Fibroblast of peridontal ligament (primary cell): ENCODE results near the gene PTTG2.

ENCODE experiments used
- DNase-seq: peaks from one replicate; pipeline ENCODE4 v3.0.0-alpha.2; 2010; ENCODE audit errors: extremely low read depth

Gene PTTG2

DNA sequence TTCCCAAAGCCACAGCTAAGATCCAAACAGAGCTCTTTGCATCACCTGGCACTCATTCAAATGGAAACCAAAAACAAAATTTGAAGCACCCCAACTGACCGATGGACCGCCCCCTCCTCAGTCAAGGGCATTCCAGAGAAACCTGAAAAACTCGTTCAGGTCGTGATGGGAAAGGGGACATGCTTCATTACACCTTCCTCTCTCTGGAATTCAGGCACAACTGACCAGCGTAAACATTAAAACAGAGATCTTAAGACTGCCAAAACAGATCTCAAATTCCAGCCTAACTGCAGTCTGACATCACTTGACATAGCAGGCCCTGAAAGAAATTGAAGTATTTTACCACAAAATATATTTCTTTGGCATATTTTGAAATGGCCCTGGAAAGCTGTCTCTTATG, 28.5 kb downstream of the PTTG2 start:
- peak; percentile 61 for DNase-seq

- no peak for DNase-seq
Observed at GRCh38 chr4:37989398-37990260, 29.4 kb downstream of the PTTG2 start.

DNA sequence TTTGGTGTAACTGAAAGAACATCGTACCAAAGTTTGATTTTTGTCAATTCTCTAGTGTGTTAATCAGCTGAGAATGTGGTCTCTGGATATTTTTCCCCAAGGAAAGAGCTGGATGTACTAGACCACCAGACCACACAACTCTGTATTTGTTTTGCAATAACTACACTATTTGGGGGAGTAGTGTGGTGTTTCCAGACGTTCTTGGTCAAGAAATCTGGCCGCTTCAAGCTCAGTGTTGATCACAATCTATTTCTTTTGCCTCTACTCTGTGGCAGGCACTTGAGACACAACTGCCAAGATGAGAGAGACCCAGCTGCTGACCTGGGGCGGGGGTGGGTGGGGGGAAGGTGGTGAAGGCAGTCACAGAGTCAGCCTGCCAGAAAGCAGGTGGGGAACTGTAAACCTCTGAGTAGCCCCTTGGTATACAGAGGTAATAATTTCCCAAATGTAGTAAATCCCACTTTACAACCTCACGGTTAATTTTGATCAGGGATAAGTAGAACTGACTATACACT, 30.6 kb downstream of the PTTG2 start:
- DNase-seq, result peak; percentile 34

GRCh38 chr4:37991623-37992410, 31.6 kb downstream of the PTTG2 start:
- no peak for DNase-seq

- DNase-seq, result no peak
Observed at GRCh38 chr4:37993806-37994205, 33.6 kb downstream of the PTTG2 start.

GRCh38 chr4:37994569-37994968, 34.4 kb downstream of the PTTG2 start:
- DNase-seq, result no peak

DNA sequence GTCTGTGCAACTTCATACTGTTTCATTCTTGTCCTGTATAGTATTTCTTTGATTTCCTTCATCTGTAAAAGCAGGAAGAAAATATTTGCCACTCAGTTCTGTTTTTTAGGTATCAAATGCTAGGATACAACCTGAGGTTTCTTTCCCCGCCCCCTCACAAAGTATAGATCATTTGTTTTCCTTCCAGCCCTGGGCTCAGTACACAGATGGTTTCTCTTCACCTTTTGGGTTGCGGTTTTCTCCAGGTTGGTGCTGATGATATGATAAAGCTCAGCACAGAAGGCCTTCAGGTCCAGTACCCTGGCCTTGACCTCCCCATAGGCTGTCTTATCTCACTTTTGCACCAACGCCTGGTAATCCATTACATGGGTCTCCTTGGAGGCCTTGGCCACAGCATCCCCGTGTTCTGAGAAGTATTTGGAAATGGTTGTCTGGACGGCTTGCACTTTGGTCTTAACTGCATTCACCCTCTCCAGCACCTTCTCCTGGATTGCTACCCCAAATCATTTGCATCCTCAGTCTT, 35.2 kb downstream of the PTTG2 start:
- no peak for DNase-seq

DNA sequence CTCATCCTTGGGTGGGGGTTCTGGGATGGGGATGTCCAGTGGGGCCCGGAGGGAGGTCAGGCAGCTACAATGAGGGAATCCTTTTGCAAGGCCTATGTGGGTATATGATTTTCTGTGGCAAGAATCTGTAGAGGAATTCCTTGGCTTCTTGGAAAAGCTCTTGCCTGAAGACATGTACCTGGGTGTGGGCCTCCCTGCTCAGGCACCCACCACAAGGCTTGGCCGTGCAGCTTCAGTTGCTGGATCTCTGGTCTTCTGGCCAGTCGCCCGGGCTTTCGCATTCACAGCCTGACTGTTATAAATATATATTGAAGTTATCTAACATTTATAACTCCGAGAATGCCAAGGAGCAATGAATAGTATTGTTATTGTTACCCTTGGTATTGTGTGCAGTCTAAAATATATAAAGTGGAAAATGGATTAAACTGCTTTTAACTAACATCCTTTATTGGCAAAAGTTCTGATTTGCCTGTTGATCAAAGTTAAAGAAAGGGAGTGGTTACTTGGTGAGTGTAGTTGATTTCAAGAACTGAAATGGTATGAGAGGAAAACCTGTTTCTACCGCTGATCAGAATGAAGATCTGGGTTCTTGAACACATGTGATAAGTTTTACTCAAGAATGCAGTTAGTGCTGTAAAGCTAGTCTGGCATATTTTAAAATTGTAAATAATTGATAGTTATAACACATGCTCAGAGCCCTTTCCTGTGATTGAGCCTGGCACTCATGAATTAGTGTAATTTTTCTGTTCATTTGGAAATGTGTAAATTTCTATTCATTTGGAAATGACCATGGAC, 36.0 kb downstream of the PTTG2 start:
- no peak for DNase-seq

DNA sequence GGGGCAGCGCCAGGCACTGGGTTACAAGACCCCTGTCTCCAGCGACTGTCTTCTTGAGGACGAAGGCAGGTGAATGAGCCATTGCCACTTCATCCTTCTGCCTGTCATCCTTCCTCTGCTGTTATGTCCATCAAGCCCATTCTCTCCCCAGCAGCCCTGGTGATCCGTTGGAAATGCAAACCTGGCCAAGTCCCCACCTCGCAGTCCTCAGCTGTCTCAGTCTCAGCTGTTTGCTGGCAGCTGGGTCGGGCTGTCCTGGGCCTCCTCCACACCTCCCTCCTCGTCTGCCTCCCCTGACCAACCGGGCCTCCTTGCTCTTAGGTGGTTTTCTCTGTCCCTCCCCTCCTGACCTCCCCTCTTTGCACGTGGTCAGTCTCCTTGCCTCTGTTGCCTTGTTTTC, 38.0 kb downstream of the PTTG2 start:
- no peak for DNase-seq

GRCh38 chr4:37999000-37999716, 39.0 kb downstream of the PTTG2 start:
- no peak for DNase-seq

GRCh38 chr4:37999965-38000364, 39.8 kb downstream of the PTTG2 start:
- DNase-seq, result no peak

GRCh38 chr4:38001927-38002326, 41.7 kb downstream of the PTTG2 start:
- no peak for DNase-seq

- DNase-seq, result no peak
Observed at GRCh38 chr4:38002451-38003071, 42.4 kb downstream of the PTTG2 start.

DNA sequence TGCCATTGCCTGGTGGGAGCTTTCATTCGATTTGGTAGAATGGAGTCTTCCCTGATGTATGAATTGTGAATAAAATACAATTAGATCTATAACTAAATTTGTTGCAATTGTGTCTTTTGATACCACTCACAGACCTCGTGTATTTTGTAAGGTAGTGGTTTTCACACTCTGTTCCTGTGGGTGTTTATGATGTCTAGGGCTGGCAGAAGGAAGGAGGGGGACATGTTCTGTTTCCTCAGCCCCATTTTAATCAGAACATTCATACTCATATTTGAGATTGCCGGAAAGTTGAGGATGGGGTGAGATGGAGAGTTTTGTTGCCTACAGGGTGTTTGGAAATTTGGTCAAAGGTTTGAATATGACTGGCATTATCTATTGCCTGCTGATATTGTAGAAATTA, 42.9 kb downstream of the PTTG2 start:
- no peak for DNase-seq

DNA sequence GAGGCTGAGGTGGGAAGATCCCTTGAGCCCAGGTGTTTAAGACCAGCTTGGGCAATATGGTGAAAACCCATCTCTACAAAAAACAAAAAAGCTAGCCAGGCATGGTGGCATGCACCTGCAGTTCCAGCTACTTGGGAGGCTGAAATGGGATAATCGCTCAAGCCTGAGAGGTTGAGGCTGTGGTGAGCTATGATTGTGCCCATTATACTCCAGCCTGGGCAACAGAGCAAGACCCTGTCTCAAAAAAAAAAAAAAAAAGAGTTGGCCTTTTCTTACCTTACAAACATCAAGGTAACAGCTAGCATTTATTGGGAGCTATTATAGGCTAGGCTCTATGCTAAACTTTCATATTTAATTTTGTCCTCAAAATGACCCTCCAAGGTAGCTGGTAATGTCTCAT, 43.4 kb downstream of the PTTG2 start:
- no peak for DNase-seq

DNA sequence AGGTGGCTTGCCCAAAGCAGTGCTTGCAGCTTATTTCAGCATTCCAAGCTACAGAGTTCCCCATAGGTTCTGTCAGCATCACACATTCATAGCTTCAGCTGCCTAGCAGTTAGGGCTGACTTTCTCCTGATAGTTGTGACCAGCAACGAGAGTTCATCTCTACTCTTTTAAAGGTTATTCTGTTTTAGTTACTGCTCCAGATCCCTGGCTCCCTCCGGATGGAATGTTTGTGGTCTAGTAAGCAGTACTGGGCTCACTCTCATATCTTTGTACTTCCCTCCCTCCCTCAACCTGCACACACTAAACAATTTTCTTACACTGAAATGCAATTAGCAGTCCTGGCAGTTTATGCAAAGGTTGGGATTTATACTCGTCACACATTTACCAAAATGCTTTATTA, 43.9 kb downstream of the PTTG2 start:
- DNase-seq, result peak; percentile 46

DNA sequence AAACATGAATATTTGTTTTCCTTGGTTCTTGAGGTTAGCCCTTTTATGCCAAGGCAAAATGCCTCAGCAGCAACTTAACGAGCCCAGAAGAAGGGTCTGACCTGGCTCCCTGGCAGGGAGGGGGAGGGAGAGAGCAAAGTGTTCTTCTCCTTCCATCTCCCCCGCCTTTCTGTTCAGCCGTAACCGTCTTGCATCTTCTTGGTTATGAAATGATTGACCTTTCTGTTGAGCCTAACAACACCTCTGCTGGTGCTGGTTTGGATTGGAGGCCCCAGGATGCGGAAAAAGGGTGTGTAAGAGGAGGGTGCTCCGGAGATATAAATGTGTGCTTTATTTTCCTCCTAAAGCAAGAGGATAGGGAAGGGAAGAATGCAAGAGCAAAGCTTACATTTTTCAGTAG, 44.7 kb downstream of the PTTG2 start:
- DNase-seq, result no peak

DNA sequence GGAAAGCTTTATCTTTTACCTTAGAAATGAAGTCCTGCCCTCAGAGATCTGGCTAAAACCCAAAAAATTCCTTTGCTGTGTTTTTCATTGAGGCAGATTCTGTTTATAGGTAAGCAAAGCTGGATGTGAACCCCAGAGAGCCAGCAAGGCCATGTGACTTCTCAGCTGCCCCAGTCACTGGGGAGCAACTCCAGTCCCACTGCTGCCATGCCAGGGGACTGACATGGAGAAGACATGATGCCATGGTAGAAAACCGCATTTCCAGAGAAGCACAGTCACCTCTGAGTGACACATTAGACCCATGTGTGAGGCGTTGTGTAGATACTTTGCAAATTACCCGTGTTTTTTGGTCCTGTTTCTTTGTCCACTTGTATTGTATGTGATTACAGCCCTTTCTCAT, 45.4 kb downstream of the PTTG2 start:
- DNase-seq, result no peak

DNA sequence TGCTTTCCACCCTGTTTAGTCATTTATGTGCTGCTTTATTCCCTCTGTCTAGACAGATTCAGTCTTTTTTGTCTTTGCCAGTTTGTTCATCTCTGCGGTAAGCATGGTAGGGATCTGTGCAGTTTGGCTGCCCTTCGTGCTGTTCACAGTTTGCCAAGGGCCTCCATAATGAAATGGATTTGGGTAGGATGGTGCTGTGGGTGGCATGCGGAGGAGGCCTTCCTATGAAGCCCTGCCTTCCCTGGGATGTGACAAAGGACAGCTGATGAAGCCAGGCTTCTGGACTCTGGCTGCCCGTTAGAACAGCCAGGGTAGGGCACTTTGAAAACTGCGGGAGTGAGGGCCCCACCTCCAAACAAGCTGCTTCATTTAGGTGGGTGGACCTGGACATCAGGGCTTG, 47.4 kb downstream of the PTTG2 start:
- no peak for DNase-seq

DNA sequence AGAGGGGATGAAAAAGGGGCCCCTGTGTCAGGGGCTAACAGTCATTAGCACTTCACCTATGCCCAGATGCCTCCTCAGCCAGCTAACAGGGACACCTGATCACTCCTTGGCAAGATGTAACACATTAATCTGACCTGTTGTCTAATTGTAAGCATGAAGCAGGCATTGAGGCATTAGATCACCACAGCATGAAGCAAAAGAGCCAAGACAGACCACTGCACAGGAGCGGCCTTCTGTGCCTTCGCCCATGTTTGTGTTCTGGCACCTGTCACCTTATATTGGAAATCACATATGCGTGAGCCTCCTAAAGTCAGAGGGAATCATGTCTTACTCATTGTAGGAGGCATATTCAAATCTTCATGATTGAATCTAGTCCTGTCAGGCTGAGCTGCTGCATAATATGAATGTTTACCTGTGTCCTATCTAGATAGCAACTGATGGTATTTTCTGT, 48.4 kb downstream of the PTTG2 start:
- no peak for DNase-seq

GRCh38 chr4:38009421-38009820, 49.2 kb downstream of the PTTG2 start:
- DNase-seq, result peak; percentile 60
